ENCODE results near the gene TSPEAR. TPM values are rescaled to one million over a fixed set of nuclear protein-coding genes. Genes with fewer than 3 reads are reported as not detected.
A peak's percentile ranks its signal among the peaks of the same experiment; 100 is the strongest.

TSPEAR gene
- total and polyA plus RNA-seq, 10 donors = 0.02 to 0.22 (median 0.03) TPM; not detected in 7

GRCh38 chr21:44540741-44541288 is 170.6 kb downstream of the TSPEAR start:
- H3K36me3 ChIP-seq = no peaks in the 10 kb centered on the region
- H3K4me3 ChIP-seq = no peak overlapping the region
- no peak for DNase-seq
- no peak for TF ChIP-seq POLR2A (IDR thresholded peaks at IDR 0.05)
- no peak for TF ChIP-seq POLR2AphosphoS5 (IDR thresholded peaks at IDR 0.05)
- TF ChIP-seq CTCF (IDR thresholded peaks at IDR 0.05 in 8 of 11, conservative IDR thresholded peaks at IDR 0.05 in 3 of 11) = no peak
- intact Hi-C loops (cut with DNase I; ENCODE audit: low total_unique reads) = no loop called here
- H3K27me3 ChIP-seq (replicated peaks in 1 of 7) = peaks cover 0 to 25% (median 0%) of the 10 kb centered on the region in 7 donors
- peak overlapping the region in 1 of 8 donors; percentile 31 for H3K27ac ChIP-seq
- WGBS, 5 donors = 74 to 83% (median 79%) methylated on average over 11 of the region's 11 CpGs
- H3K9me3 ChIP-seq = peaks cover 0 to 44% (median 28%) of the 10 kb centered on the region in 8 donors
- no peaks in the 10 kb centered on the region for H3K4me1 ChIP-seq

GRCh38 chr21:44539991-44540666 is 171.2 kb downstream of the TSPEAR start, which contains the start of gene KRTAP10-1:
Gene KRTAP10-1 (minus strand): TSS chr21:44540195. CDS start chr21:44540150, 45 bp downstream.
- H3K27ac ChIP-seq = peak within 1 kb of the TSS in 1 of 8 donors; percentile 31
- TF ChIP-seq POLR2AphosphoS5 (IDR thresholded peaks at IDR 0.05) = no peak
- no peak for TF ChIP-seq CTCF (IDR thresholded peaks at IDR 0.05 in 8 of 11, conservative IDR thresholded peaks at IDR 0.05 in 3 of 11)
- no peak for TF ChIP-seq POLR2A (IDR thresholded peaks at IDR 0.05)
- WGBS, 5 donors = 76 to 88% (median 79%) methylated on average over 20 to 21 of the region's 21 CpGs
- DNase-seq = peak; percentile 73
- H3K4me3 ChIP-seq = no peak within 1 kb of the TSS
- intact Hi-C loops (cut with DNase I; ENCODE audit: low total_unique reads) = no loop called here
- no peaks in the 10 kb centered on the region for H3K36me3 ChIP-seq
- peaks cover 0 to 39% (median 23%) of the 10 kb centered on the region in 8 donors for H3K9me3 ChIP-seq
- H3K4me1 ChIP-seq = no peaks in the 10 kb centered on the region
- peaks cover 0 to 25% (median 0%) of the 10 kb centered on the region in 7 donors for H3K27me3 ChIP-seq (replicated peaks in 1 of 7)

- Histone ChIP-seq H3K36me3 (no peaks in the 10 kb centered on the region), H3K4me3 (no peak overlapping the region), H3K4me1 (no peaks in the 10 kb centered on the region), H3K27ac (no peak overlapping the region), H3K9me3 (peaks cover 0 to 28% (median 20%) of the 10 kb centered on the region in 8 donors), H3K27me3 (replicated peaks in 1 of 7) (peaks cover 0 to 25% (median 0%) of the 10 kb centered on the region in 7 donors)
- WGBS, 5 donors = 64 to 81% (median 78%) methylated on average over 11 to 14 of the region's 14 CpGs
- peak; percentile 62 for DNase-seq
- intact Hi-C loops (cut with DNase I; ENCODE audit: low total_unique reads) = no loop called here
- TF ChIP-seq POLR2A (IDR thresholded peaks at IDR 0.05) (no peak), POLR2AphosphoS5 (IDR thresholded peaks at IDR 0.05) (no peak), CTCF (IDR thresholded peaks at IDR 0.05 in 8 of 11, conservative IDR thresholded peaks at IDR 0.05 in 3 of 11) (no peak)
Measured at GRCh38 chr21:44539046-44539445, 172.3 kb downstream of the TSPEAR start.

All from spleen (tissue), 11 donors.